HCT116 (cell line): ENCODE measurements around the gene TMED10. TPM values are rescaled to one million over a fixed set of nuclear protein-coding genes. Genes with fewer than 3 reads are reported as not detected.

Experiments
- ATAC-seq: fragments of 200-7000 bp; cut with Tn5 transposase; 2 replicates; pipeline ENCODE4 v1.9.1; 2020; ENCODE audit warnings: mild to moderate bottlenecking, moderate library complexity
- BruUV-seq: library from RNA; stranded (reverse); fragments of 400-500 nt; replicated peaks from 2 replicates; lab custom pipeline; 2021; lab: Mats Ljungman, UMichigan
- CTCF ChIA-PET: fragments of 300-600 bp; sonication (Branson Sonifier 250); formaldehyde crosslinking; loops from one replicate; lab custom pipeline; 2021; ENCODE audit warnings: antibody characterized with exemption; lab: Charles Lee
- POLR2A ChIA-PET: fragments of 300-600, 350-600 bp; sonication (Branson Sonifier 250); formaldehyde crosslinking; loops from one replicate; lab custom pipeline; 2021; ENCODE audit warnings: antibody characterized with exemption; lab: Charles Lee
- RAD21 ChIA-PET, 2 experiments: fragments of 300-600 bp; sonication (Branson Sonifier 250); formaldehyde crosslinking; loops; one replicate each; lab custom pipeline; 2023; ENCODE audit warnings: low total read pairs in 2 of 2; ENCODE audit not compliant: uncharacterized antibody in 2 of 2, unreplicated experiment in 2 of 2, low non-redundant PET in 1 of 2; lab: Charles Lee
- DNase-seq: peaks from one replicate; pipeline ENCODE4 v3.0.0-alpha.2; 2010; ENCODE audit warnings: low read depth, low spot score
- H2AFZ ChIP-seq: fragments of 200-600 bp; shearing (Covaris generic), sonication (generic); 2 replicates; pipeline ENCODE4 v1.6.1; 2017; ENCODE audit warnings: low read depth, mixed run types, mixed read lengths, antibody characterized with exemption, low read length; ENCODE audit not compliant: poor library complexity, severe bottlenecking
- H3K27ac ChIP-seq: 2 replicates; pipeline ENCODE4 v1.5.1; 2012; ENCODE audit warnings: low read depth, low read length
- H3K27me3 ChIP-seq: fragments of 200-600 bp; sonication (generic); 2 replicates; pipeline ENCODE4 v1.6.1; 2016; ENCODE audit warnings: mixed run types, low read length, mixed read lengths; ENCODE audit not compliant: insufficient read depth
- H3K36me3 ChIP-seq, 2 experiments: fragments of 200-500 bp in 1 of 2; fragments of 200-600 bp in 1 of 2; sonication (Bioruptor generic) in 1 of 2; sonication (generic) in 1 of 2; 2 replicates each; pipeline versions ENCODE4 v1.5.1 to v1.6.1; 2014 to 2016; ENCODE audit warnings: low read length in 2 of 2, inconsistent platforms in 1 of 2, mixed read lengths in 1 of 2, mixed run types in 1 of 2; ENCODE audit not compliant: insufficient read depth in 2 of 2, control insufficient read depth in 1 of 2
- H3K4me1 ChIP-seq, 2 experiments: fragments of 200-600 bp in 1 of 2; sonication (generic) in 1 of 2; 2 replicates each; pipeline versions ENCODE4 v1.5.1 to v1.6.1; 2012 to 2017; ENCODE audit warnings: low read length in 2 of 2, inconsistent platforms in 1 of 2, mild to moderate bottlenecking in 1 of 2, mixed read lengths in 1 of 2, mixed run types in 1 of 2, moderate library complexity in 1 of 2; ENCODE audit not compliant: insufficient read depth in 2 of 2, control insufficient read depth in 1 of 2
- H3K4me2 ChIP-seq: fragments of 200-600 bp; sonication (generic); 2 replicates; pipeline ENCODE4 v1.6.1; 2017; ENCODE audit warnings: mixed run types, low read length, mixed read lengths
- H3K4me3 ChIP-seq, 2 experiments: fragments of 200-600 bp in 1 of 2; sonication (generic) in 1 of 2; replicated peaks in 1 of 2; 2 replicates each; pipeline ENCODE4 v1.5.1; 2011 to 2016; ENCODE audit warnings: low read length in 2 of 2, control low read depth in 1 of 2, low read depth in 1 of 2, mild to moderate bottlenecking in 1 of 2, mixed read lengths in 1 of 2, mixed run types in 1 of 2
- H3K79me2 ChIP-seq: fragments of 200-600 bp; sonication (generic); 2 replicates; pipeline ENCODE4 v1.6.1; 2017; ENCODE audit warnings: mild to moderate bottlenecking, mixed run types, low read length, moderate library complexity, mixed read lengths; ENCODE audit not compliant: insufficient read depth
- H3K9ac ChIP-seq: fragments of 200-600 bp; sonication (generic); 2 replicates; pipeline ENCODE4 v1.6.1; 2016; ENCODE audit warnings: low read length, mixed read lengths
- H3K9me2 ChIP-seq: fragments of 200-600 bp; sonication (generic), shearing (Covaris generic); 2 replicates; pipeline ENCODE4 v1.6.1; 2017; ENCODE audit warnings: mixed run types, mild to moderate bottlenecking, moderate library complexity; ENCODE audit not compliant: insufficient read depth
- H3K9me3 ChIP-seq, 2 experiments: fragments of 200-500 bp in 1 of 2; fragments of 200-600 bp in 1 of 2; sonication (Bioruptor generic) in 1 of 2; sonication (generic) in 1 of 2; 2 replicates each; pipeline ENCODE4 v1.6.1; 2014 to 2017; ENCODE audit warnings: low read length in 2 of 2, mixed read lengths in 2 of 2, inconsistent platforms in 1 of 2, low read depth in 1 of 2, mild to moderate bottlenecking in 1 of 2, mixed run types in 1 of 2, moderate library complexity in 1 of 2; ENCODE audit not compliant: control insufficient read depth in 1 of 2, insufficient read depth in 1 of 2
- H4K20me1 ChIP-seq: fragments of 200-600 bp; sonication (generic), shearing (Covaris generic); 2 replicates; pipeline ENCODE4 v1.6.1; 2017; ENCODE audit warnings: mixed run types, mild to moderate bottlenecking, moderate library complexity; ENCODE audit not compliant: insufficient read depth
- EGR1 ChIP-seq: IDR thresholded peaks from 2 replicates; pipeline ENCODE4 v1.6.1; 2012; ENCODE audit warnings: low read depth
- ELF1 ChIP-seq: IDR thresholded peaks from 2 replicates; pipeline ENCODE4 v1.6.1; 2012; ENCODE audit warnings: low read depth, borderline replicate concordance
- EZH2phosphoT487 ChIP-seq: fragments of 200-600 bp; IDR thresholded peaks from 2 replicates; pipeline ENCODE4 v1.6.1; 2018; ENCODE audit warnings: antibody characterized with exemption, borderline replicate concordance
- FOSL1 ChIP-seq: IDR thresholded peaks from 2 replicates; pipeline ENCODE4 v1.6.1; 2012; ENCODE audit warnings: low read depth
- MAX ChIP-seq: IDR thresholded peaks from 2 replicates; pipeline ENCODE4 v1.6.1; 2012
- POLR2A ChIP-seq: IDR thresholded peaks from 2 replicates; pipeline ENCODE4 v1.7.0; 2011; ENCODE audit warnings: borderline replicate concordance; ENCODE audit not compliant: insufficient read depth, insufficient read length; ENCODE audit errors: extremely low read depth
- POLR2AphosphoS5 ChIP-seq: IDR thresholded peaks from 2 replicates; pipeline ENCODE4 v1.6.1; 2011; ENCODE audit warnings: mild to moderate bottlenecking, low read depth, low read length, moderate library complexity
- SRF ChIP-seq: IDR thresholded peaks from 2 replicates; pipeline ENCODE4 v1.6.1; 2012; ENCODE audit warnings: low read depth
- ZBTB33 ChIP-seq: IDR thresholded peaks from 2 replicates; pipeline ENCODE4 v1.6.1; 2011; ENCODE audit warnings: mild to moderate bottlenecking, low read length, moderate library complexity; ENCODE audit not compliant: insufficient replicate concordance; ENCODE audit errors: extremely low read depth
- intact Hi-C: fragments of 100-400 bp; cut with micrococcal nuclease; formaldehyde crosslinking; loops from 2 replicates; pipeline ENCODE4 v1.10.0; 2022
- total RNA-seq: library from RNA; stranded (reverse); gene quantifications from one replicate; pipeline ENCODE4 v1.2.1, GENCODE V29; 2021; ENCODE audit not compliant: unreplicated experiment

Gene TMED10
- total RNA-seq, 1 experiment from 2014 or later = 303 TPM

- Histone ChIP-seq H4K20me1 (no peaks in the 10 kb centered on the region), H3K4me2 (no peak overlapping the region), H3K9ac (no peak overlapping the region), H3K36me3 (peaks cover 30 to 46% of the 10 kb centered on the region in 2 experiments), H3K79me2 (no peaks in the 10 kb centered on the region), H3K4me3 (no peak overlapping the region), H3K27ac (no peak overlapping the region), H3K27me3 (no peaks in the 10 kb centered on the region), H3K9me2 (no peaks in the 10 kb centered on the region), H3K9me3 (no peaks in the 10 kb centered on the region), H2AFZ (no peak overlapping the region), H3K4me1 (no peaks in the 10 kb centered on the region)
- ChIA-PET CTCF (interaction anchor here (1.0 kb wide), 1 partner anchor 19 kb away, joined by 4 read pairs; no protein-coding TSS in a partner anchor), POLR2A (no interaction called here), RAD21 (no interaction called here)
- ATAC-seq (no peak), DNase-seq (no peak)
- no peak for TF ChIP-seq EGR1
- intact Hi-C loops = no loop called here
- BruUV-seq = no TSS peak
Observed at GRCh38 chr14:75107186-75107585, 69.2 kb downstream of the TMED10 start.

- H3K9ac ChIP-seq = no peak overlapping the region
- no peaks in the 10 kb centered on the region for H3K4me1 ChIP-seq
- H3K9me3 ChIP-seq = no peaks in the 10 kb centered on the region
- intact Hi-C loops = no loop called here
- H3K4me2 ChIP-seq = no peak overlapping the region
- no TSS peak for BruUV-seq
- no peaks in the 10 kb centered on the region for H3K27me3 ChIP-seq
- ATAC-seq (no peak), DNase-seq (no peak)
- no peaks in the 10 kb centered on the region for H3K79me2 ChIP-seq
- TF ChIP-seq SRF (no peak), ELF1 (no peak), POLR2AphosphoS5 (no peak), EZH2phosphoT487 (no peak), ZBTB33 (no peak), FOSL1 (no peak), MAX (no peak), POLR2A (no peak)
- no peak overlapping the region for H3K4me3 ChIP-seq
- ChIA-PET CTCF (no interaction called here), POLR2A (no interaction called here), RAD21 (no interaction called here)
- H4K20me1 ChIP-seq = no peaks in the 10 kb centered on the region
- no peaks in the 10 kb centered on the region for H3K9me2 ChIP-seq
- H2AFZ ChIP-seq = no peak overlapping the region
- H3K36me3 ChIP-seq = peaks cover 25 to 41% of the 10 kb centered on the region in 2 experiments; a peak in 3 of 4 replicates
- H3K27ac ChIP-seq = no peak overlapping the region
Observed at GRCh38 chr14:75101491-75101890, 74.9 kb downstream of the TMED10 start.
